COR-L47 (cell line): ENCODE results near the gene KLHL41.
"Not testable (repeated sequence)": the region's sequence is repeated elsewhere in the genome, so short reads cannot be mapped to it uniquely, and the experiment has no call there.

Source experiments
- DNase-seq: peaks from one replicate; lab custom pipeline; 2025; lab: John Stamatoyannopoulos, UW

Gene KLHL41

DNA sequence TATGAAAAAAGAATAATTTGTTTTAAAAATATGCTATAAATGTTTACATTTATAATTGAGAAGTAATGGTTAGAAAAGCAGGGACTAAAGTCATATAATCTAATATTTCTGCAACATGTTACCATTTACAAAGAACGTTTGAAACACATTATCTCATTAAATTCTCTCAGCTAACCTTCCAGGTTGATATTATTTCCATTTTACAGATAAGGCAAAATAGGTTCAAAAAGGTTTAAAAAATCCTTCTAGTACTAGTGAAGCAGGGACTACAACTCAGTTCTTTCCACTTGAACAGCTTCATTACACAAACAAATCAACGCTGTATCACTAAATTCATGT, 63.3 kb downstream of the KLHL41 start:
- no peak for DNase-seq

DNA sequence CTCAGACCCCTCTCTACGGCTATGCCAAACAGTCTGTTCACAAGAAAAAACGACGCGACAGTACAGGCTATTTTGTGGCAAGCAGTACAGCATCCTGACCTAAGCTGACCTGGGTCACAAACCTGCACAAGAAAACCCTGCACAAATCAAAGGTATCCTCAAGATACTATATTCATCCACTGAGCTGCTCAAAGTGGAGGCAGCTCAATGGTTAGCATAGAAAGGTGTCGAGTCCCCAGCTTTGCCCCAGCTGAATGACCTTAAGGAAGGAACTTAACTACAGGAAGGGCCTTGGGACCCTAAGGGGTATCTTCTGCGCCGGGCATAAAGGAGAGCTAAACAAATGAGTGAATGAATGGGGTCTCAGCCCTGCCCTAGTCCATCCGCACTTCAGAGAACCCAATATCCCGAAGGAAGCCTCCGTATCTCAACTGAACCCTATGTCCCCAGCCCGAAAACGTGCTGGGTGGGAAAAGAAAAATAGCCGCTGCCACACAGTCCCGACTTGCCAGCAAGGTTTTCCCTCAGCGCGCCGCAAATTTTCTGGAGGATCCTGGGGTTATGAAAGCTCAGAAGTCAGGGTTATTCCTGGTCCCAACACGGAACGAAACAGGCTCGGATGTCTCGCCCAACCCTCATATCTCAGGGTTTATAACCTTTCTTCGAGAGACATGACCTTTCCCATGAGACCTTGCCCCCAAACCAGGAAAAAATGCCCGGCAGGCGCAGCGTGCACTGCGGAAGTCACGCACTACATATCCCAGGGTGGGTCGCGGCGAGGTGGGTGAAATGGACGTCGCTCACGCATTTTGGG, 63.9 kb downstream of the KLHL41 start, which contains the start of gene FASTKD1:
TSS of gene FASTKD1 (minus strand) at position 706 of the 814 bp plus-strand sequence. CDS start 1,836 bp downstream, outside the sequence.
- DNase-seq = peak; percentile 89

DNA sequence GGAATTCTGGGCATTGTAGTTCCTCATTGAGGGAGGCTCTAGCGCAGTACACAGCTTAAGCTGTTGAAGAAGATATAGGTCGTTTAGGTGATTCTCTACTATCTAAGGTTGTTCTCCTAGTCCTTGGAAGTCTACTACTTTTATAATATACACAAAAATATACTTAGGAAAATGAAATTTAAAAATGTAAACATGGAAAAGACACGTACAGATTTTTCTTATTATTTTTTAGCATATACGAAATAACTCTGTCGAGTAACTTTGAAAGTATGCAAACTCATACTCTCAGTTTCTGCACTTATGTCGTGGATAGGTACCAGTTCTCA, 64.4 kb downstream of the KLHL41 start:
- no peak for DNase-seq

- DNase-seq = not testable (repeated sequence)
Measured at GRCh38 chr2:169574539-169574938, 65.0 kb downstream of the KLHL41 start.

- not testable (repeated sequence) for DNase-seq
Measured at GRCh38 chr2:169575264-169575663, 65.8 kb downstream of the KLHL41 start.
